Bronchus fibroblast of lung (primary cell): ENCODE measurements around the gene DNAJB4. TPM values are rescaled to one million over a fixed set of nuclear protein-coding genes. Genes with fewer than 3 reads are reported as not detected.

Experiments
- total RNA-seq: library from RNA; depleted of rRNA; stranded (reverse); fragments of >200 nt; gene quantifications from 2 replicates; pipeline ENCODE4 v1.2.3, GENCODE V29; 2015

DNAJB4 gene
- 46.8 and 56.3 TPM in 2 replicates for total RNA-seq

DNA sequence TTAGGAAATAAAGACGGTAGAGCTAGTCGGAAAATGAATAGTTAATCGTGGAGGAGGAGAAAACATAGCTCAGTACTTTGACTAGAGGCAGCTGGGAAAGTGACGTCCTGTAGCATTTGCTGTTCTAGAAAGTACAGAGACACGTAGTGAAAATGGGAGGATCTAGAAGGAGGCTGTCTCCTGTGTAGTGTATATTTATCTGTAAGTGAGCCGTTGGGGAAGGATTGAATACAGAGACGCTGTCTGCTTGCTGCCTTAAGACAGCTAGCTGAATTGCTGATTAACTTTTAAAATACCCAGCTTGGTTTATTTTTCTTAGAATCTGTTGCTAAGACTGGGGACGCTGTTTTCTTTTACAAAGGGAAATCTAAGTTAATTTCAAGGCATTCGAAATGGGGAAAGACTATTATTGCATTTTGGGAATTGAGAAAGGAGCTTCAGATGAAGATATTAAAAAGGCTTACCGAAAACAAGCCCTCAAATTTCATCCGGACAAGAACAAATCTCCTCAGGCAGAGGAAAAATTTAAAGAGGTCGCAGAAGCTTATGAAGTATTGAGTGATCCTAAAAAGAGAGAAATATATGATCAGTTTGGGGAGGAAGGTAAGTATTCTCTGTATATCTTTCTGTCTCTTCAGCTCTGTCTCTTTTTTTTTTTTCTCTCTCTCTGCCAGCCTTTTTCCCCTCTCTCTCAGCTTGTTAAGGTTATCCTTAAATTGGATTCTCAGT is at the start of gene DNAJB4:
TSS of gene DNAJB4 (plus strand) at position 221 of the 729 bp plus-strand sequence. CDS start at position 393, 172 bp downstream.

GRCh38 chr1:77978969-77979876 is 25.5 kb upstream of the DNAJB4 start, which contains the start of gene FUBP1:
Gene FUBP1 (minus strand): TSS chr1:77979072. CDS start chr1:77979004, 68 bp downstream.

DNA sequence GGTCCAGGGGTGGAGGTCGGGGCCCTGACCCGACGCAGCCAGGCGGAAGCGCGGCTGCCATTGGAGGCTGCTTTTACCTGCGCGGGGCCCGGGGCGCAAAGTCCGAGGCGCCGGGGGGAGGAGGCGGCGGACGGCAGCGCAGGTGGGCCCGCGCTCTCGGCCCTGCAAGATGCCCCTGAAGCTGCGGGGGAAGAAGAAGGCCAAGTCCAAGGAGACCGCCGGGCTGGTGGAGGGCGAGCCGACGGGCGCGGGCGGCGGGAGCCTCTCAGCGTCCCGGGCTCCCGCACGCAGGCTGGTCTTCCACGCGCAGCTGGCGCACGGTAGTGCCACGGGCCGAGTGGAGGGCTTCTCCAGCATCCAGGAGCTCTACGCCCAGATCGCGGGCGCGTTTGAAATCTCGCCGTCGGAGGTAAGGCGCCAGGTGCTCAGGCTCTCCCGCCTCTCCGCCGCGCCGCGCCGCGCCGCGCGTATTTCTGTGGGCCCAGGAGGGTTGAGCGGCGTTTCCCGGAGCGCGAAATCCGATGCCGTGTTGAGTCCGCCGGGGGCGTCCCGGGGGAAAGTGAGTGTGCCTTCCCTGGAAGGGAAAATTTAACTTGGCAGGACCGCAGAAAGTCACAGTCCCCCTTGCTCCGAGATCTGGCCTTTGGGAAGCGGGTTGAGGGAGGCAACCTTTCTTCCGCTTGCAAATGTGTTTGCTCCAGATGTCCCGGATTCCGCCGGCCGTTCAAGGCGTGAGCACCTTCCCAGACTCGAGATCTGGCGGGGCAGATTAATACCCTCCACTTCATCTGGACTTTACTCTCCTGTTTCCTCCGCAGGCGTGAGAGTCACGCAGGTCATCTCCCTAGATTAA is 41.4 kb downstream of the DNAJB4 start, which contains the start of gene GIPC2:
TSS of gene GIPC2 (plus strand) at position 41 of the 853 bp plus-strand sequence. CDS start at position 170, 129 bp downstream.

Other genes starting within 250 kb of the DNAJB4 start
- 31.2 and 34.5 TPM in 2 replicates for gene USP33, start 245.1 kb upstream of the DNAJB4 start, total RNA-seq
- gene MIGA1, start 225.3 kb upstream of the DNAJB4 start, total RNA-seq, result 5.5 and 7.1 TPM in 2 replicates
- gene NEXN, start 116.3 kb upstream of the DNAJB4 start, total RNA-seq, result 6.4 and 9.2 TPM in 2 replicates
- 110 and 117 TPM in 2 replicates for gene FUBP1, start 25.9 kb upstream of the DNAJB4 start, total RNA-seq
- 2.1 and 3.0 TPM in 2 replicates for gene GIPC2, start 41.0 kb downstream of the DNAJB4 start, total RNA-seq